WTC11 (cell line): ENCODE measurements around the gene MAP3K3.

Experiments used
- SP1 ChIP-seq: sonication (generic); formaldehyde crosslinking; conservative IDR thresholded peaks from 2 replicates; pipeline ENCODE4 v1.8.1; 2022; ENCODE audit warnings: missing genetic modification reagents
- TF ChIP-seq, protein P1 (sequence below): fragments of 200-600 bp; IDR thresholded peaks from 2 replicates; pipeline ENCODE4 v1.8.0; 2022; ENCODE audit warnings: antibody characterized with exemption

DNA sequence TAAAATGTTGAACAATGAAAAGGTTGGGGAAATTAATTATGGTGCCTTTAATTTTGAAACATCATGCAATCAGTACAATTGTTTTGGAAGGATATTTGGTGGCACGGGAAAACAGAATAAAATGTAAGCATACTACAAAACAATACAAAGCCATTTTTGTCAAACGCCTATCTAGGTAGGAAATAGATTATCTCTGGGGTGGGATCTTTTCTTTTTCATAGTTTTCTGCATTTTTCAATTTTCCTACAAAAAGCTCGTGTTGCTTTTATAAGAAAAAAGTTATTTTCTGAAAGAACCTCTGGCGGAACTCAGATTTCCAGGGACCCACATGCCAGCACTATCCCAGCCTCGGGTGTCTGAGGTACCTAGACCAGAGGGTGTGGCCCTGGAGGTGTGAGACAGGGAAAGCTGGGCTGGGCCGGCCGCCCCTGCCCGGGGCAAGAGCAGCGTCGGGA is 961 bp upstream of the MAP3K3 start:
- no peak for TF ChIP-seq SP1 (CRISPR knock-in tag)
- TF ChIP-seq, protein P1, sequence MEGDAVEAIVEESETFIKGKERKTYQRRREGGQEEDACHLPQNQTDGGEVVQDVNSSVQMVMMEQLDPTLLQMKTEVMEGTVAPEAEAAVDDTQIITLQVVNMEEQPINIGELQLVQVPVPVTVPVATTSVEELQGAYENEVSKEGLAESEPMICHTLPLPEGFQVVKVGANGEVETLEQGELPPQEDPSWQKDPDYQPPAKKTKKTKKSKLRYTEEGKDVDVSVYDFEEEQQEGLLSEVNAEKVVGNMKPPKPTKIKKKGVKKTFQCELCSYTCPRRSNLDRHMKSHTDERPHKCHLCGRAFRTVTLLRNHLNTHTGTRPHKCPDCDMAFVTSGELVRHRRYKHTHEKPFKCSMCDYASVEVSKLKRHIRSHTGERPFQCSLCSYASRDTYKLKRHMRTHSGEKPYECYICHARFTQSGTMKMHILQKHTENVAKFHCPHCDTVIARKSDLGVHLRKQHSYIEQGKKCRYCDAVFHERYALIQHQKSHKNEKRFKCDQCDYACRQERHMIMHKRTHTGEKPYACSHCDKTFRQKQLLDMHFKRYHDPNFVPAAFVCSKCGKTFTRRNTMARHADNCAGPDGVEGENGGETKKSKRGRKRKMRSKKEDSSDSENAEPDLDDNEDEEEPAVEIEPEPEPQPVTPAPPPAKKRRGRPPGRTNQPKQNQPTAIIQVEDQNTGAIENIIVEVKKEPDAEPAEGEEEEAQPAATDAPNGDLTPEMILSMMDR: no peak
